ENCODE measurements around the gene ATP6V1G3. TPM values are rescaled to one million over a fixed set of nuclear protein-coding genes. Genes with fewer than 3 reads are reported as not detected.
"Not testable (repeated sequence)": the region's sequence is repeated elsewhere in the genome, so short reads cannot be mapped to it uniquely, and the experiment has no call there.

ATP6V1G3 gene
- total RNA-seq, 1 donor from 2014 or later, result not detected

- no peak for TF ChIP-seq CTCF (conservative IDR thresholded peaks at IDR 0.05; ENCODE audit: low read depth, low read length)
- H3K4me3 ChIP-seq (ENCODE audit: low read depth, low read length), result no peak overlapping the region
- no peak for DNase-seq (ENCODE audit: low read depth)
Observed at GRCh38 chr1:198483006-198483405, 57.5 kb downstream of the ATP6V1G3 start.

- DNase-seq (ENCODE audit: low read depth), result no peak
- H3K4me3 ChIP-seq (ENCODE audit: low read depth, low read length), result no peak overlapping the region
- TF ChIP-seq CTCF (conservative IDR thresholded peaks at IDR 0.05; ENCODE audit: low read depth, low read length), result no peak
Observed at GRCh38 chr1:198481661-198482060, 58.8 kb downstream of the ATP6V1G3 start.

GRCh38 chr1:198480876-198481275 lies 59.6 kb downstream of the ATP6V1G3 start:
- TF ChIP-seq CTCF (conservative IDR thresholded peaks at IDR 0.05; ENCODE audit: low read depth, low read length), result no peak
- no peak for DNase-seq (ENCODE audit: low read depth)
- no peak overlapping the region for H3K4me3 ChIP-seq (ENCODE audit: low read depth, low read length)

- DNase-seq (ENCODE audit: low read depth); H3K4me3 ChIP-seq (ENCODE audit: low read depth, low read length): not testable (repeated sequence)
Observed at GRCh38 chr1:198477354-198477753, 63.1 kb downstream of the ATP6V1G3 start.

Other genes with a start within 250 kb of the ATP6V1G3 start
- not detected in 2 replicates for gene PTPRC, start 98.4 kb upstream of the ATP6V1G3 start, total RNA-seq

Data from epithelial cell of proximal tubule (primary cell).